RWPE2 (cell line): Measurements from ENCODE around the gene MTUS2.

Experiments
- ATAC-seq: fragments of 200-7000 bp; cut with Tn5 transposase; 3 replicates; pipeline ENCODE4 v1.9.1; 2021; ENCODE audit warnings: low read depth
- DNase-seq: peaks from one replicate; pipeline ENCODE4 v3.0.0-alpha.2; 2020; ENCODE audit warnings: low spot score
- H3K27ac ChIP-seq: fragments of 450-650 bp; 2 replicates; pipeline ENCODE4 v1.5.1; 2017; ENCODE audit warnings: mild to moderate bottlenecking; ENCODE audit not compliant: poor library complexity, severe bottlenecking
- H3K27me3 ChIP-seq: fragments of 250-450 bp; sonication (Bioruptor Pico); 2 replicates; pipeline ENCODE4 v1.5.1; 2021; ENCODE audit warnings: mild to moderate bottlenecking, moderate library complexity; ENCODE audit not compliant: insufficient read depth, poor library complexity, severe bottlenecking
- H3K36me3 ChIP-seq: fragments of 250-450 bp; sonication (Bioruptor Pico); 2 replicates; pipeline ENCODE4 v1.5.1; 2020; ENCODE audit warnings: low read depth, mild to moderate bottlenecking, moderate library complexity
- H3K4me1 ChIP-seq: fragments of 250-450 bp; sonication (Bioruptor Pico); 2 replicates; pipeline ENCODE4 v1.5.1; 2021; ENCODE audit warnings: mild to moderate bottlenecking, moderate library complexity; ENCODE audit not compliant: insufficient read depth, poor library complexity, severe bottlenecking
- H3K4me3 ChIP-seq: fragments of 250-450 bp; sonication (Bioruptor Pico); 2 replicates; pipeline ENCODE4 v1.5.1; 2021; ENCODE audit warnings: mild to moderate bottlenecking, moderate library complexity; ENCODE audit not compliant: severe bottlenecking
- H3K9me3 ChIP-seq: fragments of 250-450 bp; sonication (Bioruptor Pico); 2 replicates; pipeline ENCODE4 v1.5.1; 2021; ENCODE audit warnings: mild to moderate bottlenecking, moderate library complexity; ENCODE audit not compliant: severe bottlenecking
- TF ChIP-seq, protein P1 (sequence below): fragments of 450-650 bp; IDR thresholded peaks from one replicate; pipeline ENCODE4 v1.5.1; 2017; ENCODE audit warnings: mild to moderate bottlenecking, moderate library complexity; ENCODE audit not compliant: poor library complexity, severe bottlenecking

MTUS2 gene

DNA sequence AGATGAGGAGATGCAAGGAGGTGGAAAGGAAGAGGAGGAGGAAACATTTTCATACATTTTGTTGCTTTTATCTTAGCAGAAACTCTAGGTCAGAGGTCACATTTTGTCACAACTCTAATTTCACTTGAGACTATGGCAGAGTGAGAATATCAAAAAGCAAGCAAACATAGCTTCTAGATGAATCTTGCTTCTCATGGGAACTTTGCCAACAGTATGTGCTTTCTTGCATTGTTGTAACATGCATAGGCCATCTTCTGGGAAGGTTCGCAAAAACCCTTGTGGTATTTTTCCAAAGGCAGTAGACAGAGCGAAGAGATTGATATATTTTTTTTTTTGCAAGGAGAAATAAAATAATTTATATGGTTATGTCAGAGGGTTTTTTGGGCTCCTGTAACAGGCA lies 291.3 kb downstream of the MTUS2 start:
- Histone ChIP-seq H3K4me3 (no peak overlapping the region), H3K36me3 (no peaks in the 10 kb centered on the region), H3K27ac (no peak overlapping the region), H3K27me3 (peaks cover 3% of the 10 kb centered on the region), H3K4me1 (no peaks in the 10 kb centered on the region), H3K9me3 (no peaks in the 10 kb centered on the region)
- TF ChIP-seq, protein P1, sequence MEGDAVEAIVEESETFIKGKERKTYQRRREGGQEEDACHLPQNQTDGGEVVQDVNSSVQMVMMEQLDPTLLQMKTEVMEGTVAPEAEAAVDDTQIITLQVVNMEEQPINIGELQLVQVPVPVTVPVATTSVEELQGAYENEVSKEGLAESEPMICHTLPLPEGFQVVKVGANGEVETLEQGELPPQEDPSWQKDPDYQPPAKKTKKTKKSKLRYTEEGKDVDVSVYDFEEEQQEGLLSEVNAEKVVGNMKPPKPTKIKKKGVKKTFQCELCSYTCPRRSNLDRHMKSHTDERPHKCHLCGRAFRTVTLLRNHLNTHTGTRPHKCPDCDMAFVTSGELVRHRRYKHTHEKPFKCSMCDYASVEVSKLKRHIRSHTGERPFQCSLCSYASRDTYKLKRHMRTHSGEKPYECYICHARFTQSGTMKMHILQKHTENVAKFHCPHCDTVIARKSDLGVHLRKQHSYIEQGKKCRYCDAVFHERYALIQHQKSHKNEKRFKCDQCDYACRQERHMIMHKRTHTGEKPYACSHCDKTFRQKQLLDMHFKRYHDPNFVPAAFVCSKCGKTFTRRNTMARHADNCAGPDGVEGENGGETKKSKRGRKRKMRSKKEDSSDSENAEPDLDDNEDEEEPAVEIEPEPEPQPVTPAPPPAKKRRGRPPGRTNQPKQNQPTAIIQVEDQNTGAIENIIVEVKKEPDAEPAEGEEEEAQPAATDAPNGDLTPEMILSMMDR, result no peak
- ATAC-seq (no peak), DNase-seq (no peak)

DNA sequence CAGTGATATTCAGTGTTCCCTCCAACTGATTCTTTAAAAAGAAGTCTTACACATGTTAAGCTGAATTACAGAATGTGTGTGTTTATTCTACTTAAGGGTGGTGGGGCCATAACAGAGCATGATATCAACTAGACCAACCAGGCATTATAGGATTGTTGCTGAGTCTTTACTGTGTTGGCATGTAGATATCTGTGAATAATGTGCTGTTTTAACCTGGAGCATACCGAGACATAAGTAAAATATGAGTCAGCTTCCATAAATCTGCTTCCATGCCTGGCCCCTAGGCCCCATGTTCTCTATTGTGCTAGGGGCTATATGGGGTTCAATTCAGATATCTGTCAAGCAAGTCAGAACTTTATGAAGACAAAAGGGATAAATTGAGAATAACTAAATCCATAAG lies 295.7 kb downstream of the MTUS2 start:
- Histone ChIP-seq H3K27ac (no peak overlapping the region), H3K27me3 (peaks cover 3% of the 10 kb centered on the region), H3K4me3 (no peak overlapping the region), H3K36me3 (no peaks in the 10 kb centered on the region), H3K4me1 (no peaks in the 10 kb centered on the region), H3K9me3 (no peaks in the 10 kb centered on the region)
- TF ChIP-seq, protein P1, result no peak
- no peak for DNase-seq
- ATAC-seq, result no peak; the same call in 2 of the 3 replicates

DNA sequence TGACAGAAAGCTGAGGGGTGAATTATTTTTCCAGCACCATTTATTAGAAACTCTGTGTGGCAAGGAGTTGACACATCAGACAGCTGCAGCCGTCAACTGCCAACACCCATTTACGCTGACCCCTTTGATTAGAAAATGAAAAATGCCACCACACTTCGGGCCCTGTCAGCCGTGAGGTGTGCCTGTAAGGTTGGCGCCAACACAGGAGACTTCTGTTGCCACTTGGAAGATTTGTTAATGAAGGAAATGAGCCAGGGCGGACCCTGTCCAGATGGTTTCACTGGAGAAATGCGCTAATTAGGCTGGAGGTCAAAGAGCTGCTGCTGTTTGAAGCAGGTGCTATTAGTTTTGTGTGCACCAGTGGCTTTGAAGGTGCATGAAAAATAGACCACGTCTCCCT lies 297.5 kb downstream of the MTUS2 start:
- Histone ChIP-seq H3K27ac (no peak overlapping the region), H3K4me3 (no peak overlapping the region), H3K9me3 (no peaks in the 10 kb centered on the region), H3K4me1 (no peaks in the 10 kb centered on the region), H3K36me3 (no peaks in the 10 kb centered on the region), H3K27me3 (peaks cover 6% of the 10 kb centered on the region)
- DNase-seq (no peak), ATAC-seq (no peak)
- TF ChIP-seq, protein P1, result no peak

DNA sequence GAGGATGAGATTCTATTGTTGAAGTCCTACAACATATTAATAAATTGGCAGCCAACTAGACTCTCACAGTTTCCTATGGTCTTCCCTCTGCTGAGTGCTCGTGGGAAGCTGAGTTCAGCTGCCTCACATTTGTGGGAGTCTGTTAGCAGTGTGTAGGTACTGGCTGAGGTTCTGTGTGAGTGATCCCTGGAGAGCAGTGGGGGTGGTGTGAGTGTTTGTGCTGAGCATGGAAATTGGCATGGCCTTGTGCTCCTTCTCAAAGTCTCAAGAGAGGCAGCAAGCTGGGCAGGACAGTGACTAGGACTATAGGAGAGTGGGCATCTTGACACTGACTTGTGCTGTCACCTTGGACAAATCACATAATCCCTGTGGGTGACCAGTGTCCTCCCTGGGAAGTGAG lies 298.3 kb downstream of the MTUS2 start:
- Histone ChIP-seq H3K4me3 (no peak overlapping the region), H3K9me3 (no peaks in the 10 kb centered on the region), H3K27me3 (peaks cover 6% of the 10 kb centered on the region), H3K4me1 (no peaks in the 10 kb centered on the region), H3K27ac (no peak overlapping the region), H3K36me3 (no peaks in the 10 kb centered on the region)
- TF ChIP-seq, protein P1, result no peak
- no peak for DNase-seq
- no peak for ATAC-seq

DNA sequence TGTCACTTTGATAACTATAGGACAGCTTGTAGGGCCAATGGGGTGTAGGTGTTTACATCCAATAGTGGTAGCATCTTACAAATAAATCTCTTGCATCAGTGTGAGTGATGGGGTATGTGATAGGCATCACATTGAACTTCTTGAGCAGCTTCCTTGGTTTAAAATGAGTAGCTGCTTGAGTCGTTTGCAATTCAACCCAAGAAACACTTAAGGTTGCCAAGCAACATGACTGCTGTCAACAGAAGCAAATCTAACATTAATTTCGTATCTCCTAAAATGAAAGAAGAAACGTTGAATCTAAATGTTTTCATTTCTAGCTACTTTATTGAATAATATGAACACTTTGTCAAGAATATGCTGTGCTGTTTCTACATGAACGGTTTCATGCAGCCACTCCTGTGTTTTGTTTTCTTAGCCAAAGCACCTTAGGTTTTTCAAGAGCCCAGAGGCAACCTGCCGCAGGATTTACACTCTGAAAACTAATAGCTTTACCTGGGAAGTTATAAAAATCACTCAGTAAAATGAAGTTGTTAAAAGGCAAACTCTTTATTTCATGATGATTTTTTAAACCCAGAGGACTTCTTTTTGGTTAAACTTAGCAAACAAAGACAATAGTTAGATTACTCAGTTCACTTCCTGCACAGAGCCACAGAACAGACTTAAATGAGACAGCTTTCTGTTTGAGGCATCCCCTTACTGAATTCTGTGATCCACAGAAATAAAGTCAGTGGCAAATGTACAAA lies 305.2 kb downstream of the MTUS2 start:
- Histone ChIP-seq H3K27me3 (peaks cover 6% of the 10 kb centered on the region), H3K4me1 (no peaks in the 10 kb centered on the region), H3K9me3 (no peaks in the 10 kb centered on the region), H3K4me3 (no peak overlapping the region), H3K36me3 (no peaks in the 10 kb centered on the region), H3K27ac (no peak overlapping the region)
- TF ChIP-seq, protein P1, result no peak
- DNase-seq (no peak), ATAC-seq (no peak)
